HG03175 (cell line): ENCODE results near the gene ACO2.
"Not testable (repeated sequence)": the region's sequence is repeated elsewhere in the genome, so short reads cannot be mapped to it uniquely, and the experiment has no call there.

Experiments used
- ATAC-seq: cut with Tn5 transposase; IDR thresholded peaks from one replicate; pipeline ENCODE4 v1.9.1; 2021; ENCODE audit warnings: mild to moderate bottlenecking, moderate library complexity; ENCODE audit not compliant: unreplicated experiment

The ACO2 gene

DNA sequence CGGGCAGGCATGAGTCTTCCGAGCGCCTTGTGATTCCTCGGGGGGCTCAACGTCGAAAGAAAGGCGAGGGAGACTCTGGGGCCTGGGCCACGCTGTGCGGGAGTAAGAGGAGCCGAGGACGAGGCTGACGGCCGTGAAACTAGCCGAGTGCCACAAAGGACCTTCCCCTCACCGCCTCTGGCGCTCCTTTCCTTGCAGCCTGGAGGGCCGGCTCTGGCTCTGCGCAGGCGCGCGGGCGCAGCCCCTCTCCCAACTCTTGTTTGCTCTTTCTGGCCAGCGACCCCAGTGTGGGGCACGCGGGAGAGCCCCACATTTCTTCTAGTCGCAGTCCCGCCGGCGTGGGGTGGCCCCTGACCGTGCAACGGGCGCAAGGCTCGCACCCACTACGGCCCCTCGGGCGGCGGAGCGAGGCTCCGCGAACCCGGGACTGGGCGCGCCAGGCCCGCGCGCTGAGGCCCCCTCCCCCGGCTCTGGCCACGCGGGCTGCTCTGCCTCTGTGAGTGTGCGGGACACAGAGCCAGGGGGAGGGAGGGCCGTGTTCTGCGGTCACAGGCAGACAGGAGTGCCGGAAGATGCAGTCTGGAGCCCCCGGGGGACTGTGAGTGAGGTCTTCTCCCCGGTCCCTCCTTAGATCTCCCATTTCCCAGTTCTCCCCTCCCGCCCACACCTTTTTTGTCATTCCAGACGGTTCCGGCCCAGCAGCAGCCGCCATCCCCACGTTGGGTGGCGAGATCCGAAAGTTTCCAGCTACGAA is 21.3 kb upstream of the ACO2 start:
- no peak for ATAC-seq

GRCh38 chr22:41448189-41448808 is 20.6 kb upstream of the ACO2 start:
- ATAC-seq = peak; percentile 53

- ATAC-seq = no peak
Measured at GRCh38 chr22:41458161-41458728, 10.7 kb upstream of the ACO2 start.

DNA sequence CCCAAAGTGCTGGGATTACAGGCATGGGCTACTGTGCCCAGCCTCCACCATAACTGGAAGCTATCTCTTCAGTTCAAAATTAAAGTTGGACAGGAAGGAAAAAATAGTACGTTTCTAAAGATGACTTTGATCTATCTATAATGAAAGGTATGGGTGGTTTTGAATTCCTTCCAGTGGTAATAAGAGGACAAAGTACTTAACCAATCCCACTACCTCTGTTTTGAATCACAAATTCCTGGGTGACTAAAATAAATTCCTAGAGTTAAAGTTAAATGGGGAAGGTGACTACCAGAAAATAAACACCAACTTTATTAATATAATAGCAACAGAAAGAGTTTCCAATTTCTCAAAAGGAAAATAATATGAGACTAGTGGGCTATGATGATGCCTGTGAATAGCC is 9.5 kb upstream of the ACO2 start:
- ATAC-seq = no peak

DNA sequence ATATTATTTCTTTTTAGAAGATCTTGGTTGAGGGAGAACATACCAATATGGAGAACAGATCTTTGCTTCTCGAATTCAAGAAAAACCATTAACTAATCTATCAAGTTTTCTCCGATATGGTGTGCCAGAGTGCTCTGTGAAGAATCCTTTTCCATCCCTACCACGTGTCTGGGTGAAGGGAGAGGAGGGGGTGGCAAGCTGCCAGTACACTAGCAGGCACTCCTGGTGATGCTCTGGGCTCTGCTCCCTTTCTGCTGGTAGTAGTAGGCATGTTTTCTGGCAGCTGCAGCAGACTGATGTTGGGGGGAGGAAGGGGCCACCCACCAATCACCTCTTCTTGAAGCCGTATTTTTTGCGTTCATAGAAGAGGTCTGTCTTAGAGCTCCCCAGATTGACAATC is 8.8 kb upstream of the ACO2 start:
- not testable (repeated sequence) for ATAC-seq

DNA sequence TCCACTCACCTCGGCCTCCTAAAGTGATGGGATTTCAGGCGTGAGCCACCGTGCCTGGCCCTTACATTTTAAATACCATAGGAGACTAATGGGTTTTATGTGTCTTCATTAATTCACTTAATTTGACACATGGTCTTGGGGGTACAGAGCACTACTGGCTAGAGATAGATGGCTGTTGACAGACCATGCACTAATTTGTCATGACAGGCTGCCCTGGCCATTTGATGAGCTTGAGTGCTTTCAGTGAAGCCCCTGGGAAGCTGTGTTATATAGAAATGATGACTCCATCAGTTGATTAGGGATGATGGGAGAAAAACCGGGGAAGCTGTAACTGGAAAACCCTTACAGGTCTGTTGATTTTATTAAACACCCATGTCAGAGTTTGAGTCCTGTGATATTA is 7.0 kb upstream of the ACO2 start:
- no peak for ATAC-seq

GRCh38 chr22:41469218-41469851 is 418 bp downstream of the ACO2 start:
- no peak for ATAC-seq

- ATAC-seq = no peak
Measured at GRCh38 chr22:41470886-41471285, 2.0 kb downstream of the ACO2 start.

- ATAC-seq = no peak
Measured at GRCh38 chr22:41471568-41471967, 2.7 kb downstream of the ACO2 start.

- ATAC-seq = no peak
Measured at GRCh38 chr22:41474872-41475451, 6.0 kb downstream of the ACO2 start.

- no peak for ATAC-seq
Measured at GRCh38 chr22:41478473-41478872, 9.6 kb downstream of the ACO2 start.

DNA sequence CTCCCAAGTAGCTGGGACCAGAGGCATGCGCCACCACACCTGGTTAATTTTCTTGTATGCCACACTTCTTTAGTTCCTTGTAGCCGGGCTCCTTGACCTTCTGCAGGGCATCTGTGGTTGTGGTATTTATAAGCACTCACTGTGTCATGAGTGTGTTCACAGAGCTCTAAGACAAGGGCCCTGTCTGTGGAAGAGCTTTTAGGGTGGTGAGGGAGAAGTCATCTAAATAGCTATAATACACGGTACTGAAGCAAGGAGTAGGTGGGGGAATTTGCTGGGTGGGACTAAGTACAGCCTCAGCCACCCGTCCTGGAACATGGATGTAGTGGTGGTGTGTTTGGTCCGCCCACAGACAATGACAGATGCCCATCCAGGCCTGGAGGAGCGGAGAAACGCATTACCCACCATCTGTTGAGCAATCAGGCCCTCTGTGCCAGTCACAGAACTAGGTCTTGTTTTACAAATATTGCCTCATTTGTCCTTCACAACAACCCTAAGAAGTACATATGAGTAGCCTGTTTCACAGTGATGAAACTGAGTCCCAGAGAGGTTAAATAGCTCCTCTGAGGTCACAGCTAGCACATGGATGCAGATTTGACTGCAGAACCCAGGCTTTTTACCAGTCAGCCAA is 10.1 kb downstream of the ACO2 start:
- ATAC-seq = no peak

DNA sequence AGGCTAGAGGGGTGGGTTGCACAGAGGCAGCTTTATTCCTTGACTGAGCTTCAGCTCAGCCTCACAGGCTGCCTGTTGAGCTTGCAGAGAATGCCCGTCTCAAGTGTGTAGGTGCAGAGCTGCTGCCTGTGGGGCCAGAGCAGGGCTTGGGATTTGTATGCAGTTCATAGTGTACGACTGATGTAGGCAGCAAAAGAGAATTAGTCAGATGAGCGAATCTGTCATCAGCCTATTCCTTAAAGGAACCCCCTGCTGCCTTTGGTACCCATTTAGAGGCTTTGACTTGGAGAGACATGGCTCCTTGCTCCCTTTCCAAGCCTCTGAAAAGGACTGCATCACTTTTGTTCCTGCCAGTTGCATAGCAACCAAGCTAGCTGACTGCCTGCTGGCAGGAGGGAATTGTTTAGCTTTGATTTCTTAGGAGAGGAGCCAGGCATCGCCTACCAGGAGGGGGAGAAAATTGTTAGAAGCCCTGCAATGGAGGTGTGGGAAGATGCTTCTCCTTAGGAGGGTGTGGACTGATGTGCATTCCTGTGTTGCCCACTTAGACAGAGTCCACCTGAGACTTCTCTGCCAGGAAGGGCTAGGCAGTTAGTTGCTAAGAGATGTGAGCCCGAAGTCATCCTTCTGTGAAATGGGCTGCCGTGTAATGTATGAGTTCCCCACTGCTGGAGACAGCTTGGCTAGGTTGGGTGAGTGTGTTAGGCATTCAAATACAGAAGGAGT is 10.9 kb downstream of the ACO2 start:
- ATAC-seq = no peak

DNA sequence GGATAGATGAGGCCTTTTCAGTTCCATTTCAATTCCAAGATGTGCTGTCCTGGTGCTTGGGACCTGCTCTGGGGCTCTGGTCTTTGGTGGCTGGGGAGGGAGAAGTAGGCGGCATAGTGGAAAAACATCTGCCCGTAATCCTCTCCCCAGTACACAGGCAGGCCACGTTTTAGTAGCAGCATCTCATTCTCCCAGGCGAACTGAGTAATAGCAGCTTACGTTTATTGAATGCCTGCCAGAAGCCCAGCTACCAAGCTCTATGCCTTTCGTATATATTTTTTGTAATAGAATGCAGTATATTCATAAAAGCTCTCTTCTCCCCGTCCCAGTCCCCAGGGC is 11.4 kb downstream of the ACO2 start:
- no peak for ATAC-seq

- no peak for ATAC-seq
Measured at GRCh38 chr22:41481131-41481830, 12.4 kb downstream of the ACO2 start.

DNA sequence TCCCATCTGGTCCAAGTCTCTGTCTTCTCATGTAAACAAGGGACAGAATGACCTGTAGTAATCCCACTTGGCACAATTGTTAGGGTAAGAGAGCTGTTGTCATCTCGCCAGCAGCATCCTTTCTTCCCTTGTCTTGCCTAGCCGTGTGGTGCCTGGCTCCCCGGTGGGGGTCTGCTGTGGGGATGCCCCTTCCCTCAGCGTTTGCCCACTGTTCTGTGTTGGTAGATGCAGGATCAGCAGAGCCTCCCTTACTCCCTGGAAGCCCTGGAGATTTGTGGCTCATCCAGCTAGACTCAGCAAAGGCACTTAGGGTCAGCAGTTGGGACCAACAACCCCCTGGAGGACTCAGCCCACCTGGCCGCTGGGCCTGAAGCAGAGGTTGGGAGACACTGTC is 13.0 kb downstream of the ACO2 start:
- no peak for ATAC-seq

DNA sequence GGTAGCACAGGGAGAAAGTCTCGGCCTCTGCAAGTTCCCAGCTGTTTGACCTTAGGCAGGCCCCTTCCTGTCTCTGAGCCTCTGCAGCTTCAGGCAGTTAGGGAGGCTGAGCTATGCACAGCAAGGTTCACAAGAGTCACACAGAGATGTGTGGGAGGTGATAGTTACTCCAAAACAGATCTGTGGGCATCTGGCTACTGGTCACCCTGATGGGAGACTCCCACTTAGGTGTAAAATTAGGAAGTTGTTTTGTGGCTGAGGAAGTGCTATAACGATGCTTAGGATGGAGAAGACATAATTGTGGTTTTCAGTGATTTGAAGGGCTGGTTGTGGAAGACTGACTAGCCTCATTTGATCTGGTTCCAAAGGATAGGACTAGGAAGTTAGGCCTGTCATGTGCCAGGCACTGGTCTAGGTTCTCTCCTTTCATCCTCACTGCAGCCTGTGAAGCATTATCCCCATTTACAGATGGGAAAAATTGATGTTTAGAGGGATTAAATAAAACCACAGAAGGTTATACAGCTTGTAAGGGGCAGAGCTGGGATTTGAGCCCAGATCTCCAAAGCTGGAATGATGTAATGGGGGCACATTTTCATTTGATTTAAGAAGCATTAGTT is 13.5 kb downstream of the ACO2 start:
- no peak for ATAC-seq

DNA sequence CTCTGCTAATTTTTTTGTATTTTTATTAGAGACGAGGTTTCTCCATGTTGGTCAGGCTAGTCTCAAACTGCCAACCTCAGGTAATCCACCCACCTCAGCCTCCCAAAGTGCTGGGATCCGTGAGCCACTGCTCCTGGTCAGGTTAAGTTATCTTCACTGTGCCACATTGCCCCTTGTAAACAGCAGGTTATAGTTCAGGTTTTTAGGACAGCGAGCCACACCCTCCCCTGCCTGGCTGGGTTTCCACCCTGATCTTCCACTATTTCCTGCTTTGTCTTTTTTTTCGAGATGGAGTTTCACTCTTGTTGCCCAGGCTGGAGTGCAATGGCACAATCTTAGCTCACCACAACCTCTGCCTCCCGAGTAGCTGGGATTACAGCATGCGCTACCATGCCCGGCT is 16.1 kb downstream of the ACO2 start:
- ATAC-seq = no peak
